ENCODE data around the gene LY6G5C.

The LY6G5C gene

GRCh38 chr6:31631681-31632278, 49.1 kb downstream of the LY6G5C start:
- no peak for TF ChIP-seq CTCF (IDR thresholded peaks at IDR 0.05; ENCODE audit: low read depth, low read length, missing control alignments)
- Histone ChIP-seq H3K36me3 (replicated peaks) (peaks cover 97% of the 10 kb centered on the region), H3K27ac (no peak overlapping the region), H3K27me3 (replicated peaks) (no peaks in the 10 kb centered on the region), H3K4me3 (ENCODE audit: low read depth, low read length) (no peak overlapping the region)
- DNase-seq: no peak
- in situ Hi-C loops (cut with HindIII; ENCODE audit: low pct_ligation_motif_present, low sequenced_read_pairs): no loop called here

GRCh38 chr6:31631209-31631608, 49.7 kb downstream of the LY6G5C start:
- in situ Hi-C loops (cut with HindIII; ENCODE audit: low pct_ligation_motif_present, low sequenced_read_pairs): no loop called here
- TF ChIP-seq CTCF (IDR thresholded peaks at IDR 0.05; ENCODE audit: low read depth, low read length, missing control alignments): no peak
- Histone ChIP-seq H3K27me3 (replicated peaks) (no peaks in the 10 kb centered on the region), H3K4me3 (ENCODE audit: low read depth, low read length) (no peak overlapping the region), H3K36me3 (replicated peaks) (peaks cover 99% of the 10 kb centered on the region), H3K27ac (no peak overlapping the region)
- no peak for DNase-seq

GRCh38 chr6:31630177-31630934, 50.5 kb downstream of the LY6G5C start:
- in situ Hi-C loops (cut with HindIII; ENCODE audit: low pct_ligation_motif_present, low sequenced_read_pairs): no loop called here
- H3K36me3 ChIP-seq (replicated peaks): peaks cover 99% of the 10 kb centered on the region
- no peak for TF ChIP-seq CTCF (IDR thresholded peaks at IDR 0.05; ENCODE audit: low read depth, low read length, missing control alignments)
- no peak overlapping the region for H3K4me3 ChIP-seq (ENCODE audit: low read depth, low read length)
- H3K27ac ChIP-seq: no peak overlapping the region
- H3K27me3 ChIP-seq (replicated peaks): no peaks in the 10 kb centered on the region
- no peak for DNase-seq

GRCh38 chr6:31629014-31629413, 51.9 kb downstream of the LY6G5C start:
- H3K4me3 ChIP-seq (ENCODE audit: low read depth, low read length): no peak overlapping the region
- H3K27ac ChIP-seq: no peak overlapping the region
- no peak for TF ChIP-seq CTCF (IDR thresholded peaks at IDR 0.05; ENCODE audit: low read depth, low read length, missing control alignments)
- DNase-seq: no peak
- no peaks in the 10 kb centered on the region for H3K27me3 ChIP-seq (replicated peaks)
- peaks cover 99% of the 10 kb centered on the region for H3K36me3 ChIP-seq (replicated peaks)
- in situ Hi-C loops (cut with HindIII; ENCODE audit: low pct_ligation_motif_present, low sequenced_read_pairs): no loop called here

- no peak for TF ChIP-seq CTCF (IDR thresholded peaks at IDR 0.05; ENCODE audit: low read depth, low read length, missing control alignments)
- no peaks in the 10 kb centered on the region for H3K27me3 ChIP-seq (replicated peaks)
- H3K27ac ChIP-seq: no peak overlapping the region
- peaks cover 96% of the 10 kb centered on the region for H3K36me3 ChIP-seq (replicated peaks)
- in situ Hi-C loops (cut with HindIII; ENCODE audit: low pct_ligation_motif_present, low sequenced_read_pairs): no loop called here
- no peak overlapping the region for H3K4me3 ChIP-seq (ENCODE audit: low read depth, low read length)
- DNase-seq: no peak
Observed at GRCh38 chr6:31627690-31628287, 53.1 kb downstream of the LY6G5C start.
